ENCODE data around the gene PLP2.

GRCh38 chrX:49209434-49210251 is 37.9 kb downstream of the PLP2 start:
- TF ChIP-seq POLR2A (IDR thresholded peaks at IDR 0.05; ENCODE audit: low read depth, low read length) = no peak
- TF ChIP-seq SMC3 (IDR thresholded peaks at IDR 0.05; ENCODE audit: low read depth, low read length) = no peak
- TF ChIP-seq, protein P1, sequence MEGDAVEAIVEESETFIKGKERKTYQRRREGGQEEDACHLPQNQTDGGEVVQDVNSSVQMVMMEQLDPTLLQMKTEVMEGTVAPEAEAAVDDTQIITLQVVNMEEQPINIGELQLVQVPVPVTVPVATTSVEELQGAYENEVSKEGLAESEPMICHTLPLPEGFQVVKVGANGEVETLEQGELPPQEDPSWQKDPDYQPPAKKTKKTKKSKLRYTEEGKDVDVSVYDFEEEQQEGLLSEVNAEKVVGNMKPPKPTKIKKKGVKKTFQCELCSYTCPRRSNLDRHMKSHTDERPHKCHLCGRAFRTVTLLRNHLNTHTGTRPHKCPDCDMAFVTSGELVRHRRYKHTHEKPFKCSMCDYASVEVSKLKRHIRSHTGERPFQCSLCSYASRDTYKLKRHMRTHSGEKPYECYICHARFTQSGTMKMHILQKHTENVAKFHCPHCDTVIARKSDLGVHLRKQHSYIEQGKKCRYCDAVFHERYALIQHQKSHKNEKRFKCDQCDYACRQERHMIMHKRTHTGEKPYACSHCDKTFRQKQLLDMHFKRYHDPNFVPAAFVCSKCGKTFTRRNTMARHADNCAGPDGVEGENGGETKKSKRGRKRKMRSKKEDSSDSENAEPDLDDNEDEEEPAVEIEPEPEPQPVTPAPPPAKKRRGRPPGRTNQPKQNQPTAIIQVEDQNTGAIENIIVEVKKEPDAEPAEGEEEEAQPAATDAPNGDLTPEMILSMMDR (conservative IDR thresholded peaks at IDR 0.05; ENCODE audit: low read depth, low read length) = no peak
- no peak for TF ChIP-seq RCOR1 (IDR thresholded peaks at IDR 0.05; ENCODE audit: insufficient replicate concordance, low read length)
- TF ChIP-seq RFX5 (IDR thresholded peaks at IDR 0.05; ENCODE audit: low read depth, low read length) = no peak
- TF ChIP-seq BHLHE40 (IDR thresholded peaks at IDR 0.05; ENCODE audit: low read depth, low read length) = no peak
- TF ChIP-seq CHD1 (IDR thresholded peaks at IDR 0.05; ENCODE audit: low read depth, low read length) = no peak
- no peak for TF ChIP-seq MAZ (IDR thresholded peaks at IDR 0.05; ENCODE audit: borderline replicate concordance, low read depth, low read length)

Data from IMR-90 (cell line).